ENCODE measurements around the gene FIZ1.

Gene FIZ1

DNA sequence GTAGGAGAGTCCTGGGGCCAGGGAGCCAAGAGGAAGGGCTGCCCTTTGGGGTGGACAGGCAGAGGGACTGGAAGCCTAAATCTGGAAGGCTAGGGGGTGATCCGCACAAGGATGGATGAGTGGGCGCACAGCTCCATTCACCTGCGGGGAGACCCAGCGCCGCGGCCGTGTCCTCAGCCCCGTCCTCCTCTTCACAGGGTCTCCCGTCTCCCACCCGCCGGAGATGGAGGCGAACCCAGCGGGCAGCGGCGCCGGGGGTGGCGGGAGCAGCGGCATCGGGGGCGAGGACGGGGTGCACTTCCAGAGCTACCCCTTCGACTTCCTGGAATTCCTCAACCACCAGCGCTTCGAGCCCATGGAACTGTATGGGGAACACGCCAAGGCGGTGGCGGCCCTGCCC lies 14.1 kb upstream of the FIZ1 start:
- no peak for DNase-seq

DNA sequence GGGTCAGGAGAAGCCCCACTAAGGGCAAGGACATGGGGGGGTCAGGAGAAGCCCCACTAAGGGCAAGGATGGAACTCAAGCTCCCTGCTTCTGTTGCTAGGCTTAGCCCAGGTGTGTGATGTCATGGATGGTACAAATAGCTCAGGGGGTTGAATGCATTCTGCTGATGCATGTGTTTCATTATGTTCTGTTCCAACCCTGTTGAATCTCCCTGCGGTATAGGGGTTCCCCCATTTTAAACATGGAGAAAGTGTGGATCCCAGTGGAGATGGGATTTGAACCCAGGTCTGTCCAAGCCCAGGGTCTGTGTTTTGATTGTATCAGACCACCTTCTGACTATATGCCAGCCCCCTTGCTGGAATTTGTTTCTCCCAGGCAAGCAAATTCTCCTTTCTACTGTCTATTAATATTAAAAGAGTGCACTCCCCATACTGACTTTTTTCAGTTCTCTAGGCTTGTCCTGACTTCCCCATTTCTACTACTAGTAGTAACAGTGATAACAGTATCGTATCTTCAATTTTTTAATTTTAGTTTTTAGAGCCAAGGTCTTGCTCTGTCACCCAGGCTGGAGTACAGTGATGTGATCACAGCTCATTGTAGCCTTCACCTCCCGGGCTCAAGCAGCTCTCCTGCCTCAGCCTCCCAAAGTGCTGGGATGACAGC lies 12.8 kb upstream of the FIZ1 start:
- no peak for DNase-seq

DNA sequence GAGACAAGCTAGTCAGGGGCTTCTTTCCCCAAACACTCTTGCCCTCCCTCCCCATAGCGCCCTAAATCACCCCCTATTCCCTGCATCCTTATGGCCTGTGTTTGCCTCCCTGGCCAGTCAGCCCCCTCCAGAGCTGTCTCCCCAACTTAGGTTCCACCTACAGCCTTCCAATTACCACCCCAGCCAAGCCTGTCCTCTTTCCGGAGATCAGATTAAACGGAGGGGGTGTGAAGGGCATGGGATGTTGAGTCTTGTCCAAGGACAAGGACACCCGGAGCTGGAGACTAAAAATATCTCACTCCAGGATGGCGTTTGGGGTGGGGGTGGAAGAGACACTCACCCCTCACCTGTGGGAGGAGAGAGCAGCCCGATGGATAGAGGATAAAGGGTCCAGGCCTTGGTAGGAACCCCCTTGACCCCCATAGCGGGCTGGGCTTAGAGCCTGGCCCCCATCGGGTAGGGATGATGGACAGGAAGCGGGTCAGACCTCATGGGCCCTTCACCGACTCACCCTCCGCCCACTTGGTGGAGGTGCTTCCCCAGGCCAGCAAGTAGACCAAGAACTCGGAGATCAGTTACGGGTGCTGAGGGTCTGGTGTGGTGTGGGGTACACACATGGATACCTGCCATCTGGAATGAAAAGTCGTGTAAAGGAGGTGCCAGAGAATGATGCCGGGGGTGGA lies 12.1 kb upstream of the FIZ1 start:
- DNase-seq: no peak

GRCh38 chr19:55609326-55609725 lies 10.0 kb upstream of the FIZ1 start:
- no peak for DNase-seq

- no peak for DNase-seq
These were observed 7.5 kb upstream of the FIZ1 start for GRCh38 chr19:55606817-55607216.

DNA sequence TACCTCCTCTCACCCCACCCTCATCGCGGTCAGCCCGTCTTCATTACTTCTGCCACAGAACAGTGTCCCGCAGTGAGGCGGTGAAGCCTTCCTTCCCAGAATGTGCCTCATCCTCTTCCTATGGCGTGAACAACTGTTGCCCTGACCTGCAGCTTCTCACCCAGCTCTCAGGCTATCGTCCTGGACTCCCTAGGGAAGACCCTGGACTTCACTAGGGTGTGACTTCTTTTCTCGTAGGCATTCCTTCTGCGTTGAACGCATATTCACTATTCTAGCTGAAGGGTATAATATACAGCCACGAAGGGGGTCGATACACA lies 7.1 kb upstream of the FIZ1 start:
- no peak for DNase-seq

DNA sequence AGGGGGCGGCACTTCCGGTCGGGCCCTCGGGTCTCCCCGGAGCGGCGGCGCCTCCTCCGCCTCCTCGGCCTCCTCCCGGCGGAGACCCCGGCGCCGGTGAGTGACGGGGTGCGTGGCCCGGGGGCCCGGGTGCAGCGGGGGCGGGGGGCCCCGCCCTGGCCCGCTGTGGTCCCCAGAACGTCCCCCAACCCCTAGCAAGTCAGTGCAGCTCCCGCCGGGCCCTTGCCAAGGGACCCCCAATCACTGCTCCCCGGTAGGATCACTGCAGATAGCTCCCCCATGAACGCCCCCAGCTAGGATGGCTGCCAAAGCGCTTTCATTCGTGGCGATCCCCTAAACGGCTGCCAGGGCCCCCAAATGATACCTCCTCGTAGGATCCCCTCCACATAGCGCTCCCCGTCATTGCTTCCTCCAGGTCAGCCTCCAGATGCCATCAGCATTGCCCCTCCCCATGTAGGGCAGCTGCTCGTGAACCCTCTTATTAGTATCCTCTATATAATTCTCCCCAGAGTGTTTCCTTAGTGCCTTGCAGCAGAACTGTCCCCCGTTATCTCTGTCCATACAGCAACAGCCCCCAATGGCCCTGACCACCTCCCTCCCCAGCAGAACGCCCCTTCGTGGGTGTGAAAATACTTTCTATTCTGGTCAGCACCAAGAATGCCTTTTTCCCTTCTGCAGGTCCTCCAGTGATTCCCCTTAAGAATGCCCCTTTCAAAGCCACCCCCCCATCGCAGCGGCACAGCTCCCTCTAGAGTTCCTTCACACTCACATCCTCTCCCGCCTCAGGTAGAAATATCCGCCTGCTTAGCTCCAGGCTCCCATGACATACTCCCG lies 6.5 kb upstream of the FIZ1 start, which contains the start of gene ZNF865:
Gene ZNF865, plus strand, starts transcription at position 11 of the 834 bp plus-strand sequence. CDS start 7,972 bp downstream, outside the sequence.
- peak; percentile 82 for DNase-seq

DNA sequence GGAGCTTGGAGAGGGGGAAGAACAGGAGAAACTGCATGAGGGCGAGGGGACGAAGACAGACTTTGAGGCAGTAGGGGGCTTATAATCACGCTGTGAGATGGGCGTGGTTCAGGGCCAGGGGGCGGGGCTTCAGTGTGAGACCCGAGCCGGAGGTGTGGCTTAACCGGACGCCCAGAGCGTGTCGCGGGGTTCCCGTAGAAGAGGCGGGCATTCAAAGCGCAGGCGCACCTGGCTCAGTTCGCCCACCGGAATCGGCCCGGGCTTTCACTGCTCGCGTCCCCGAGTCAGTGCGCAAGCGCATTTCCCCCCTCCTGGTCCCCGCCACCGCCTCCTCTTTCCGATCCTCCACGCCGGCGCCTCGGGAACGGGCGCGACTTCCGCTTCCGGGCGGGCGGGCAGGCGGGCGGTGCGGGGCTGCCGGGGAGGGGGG lies 5.9 kb upstream of the FIZ1 start:
- DNase-seq: peak; percentile 97

- DNase-seq: no peak
These were observed 4.4 kb upstream of the FIZ1 start for GRCh38 chr19:55603581-55604292.

- DNase-seq: no peak
These were observed 3.8 kb upstream of the FIZ1 start for GRCh38 chr19:55603115-55603514.

DNA sequence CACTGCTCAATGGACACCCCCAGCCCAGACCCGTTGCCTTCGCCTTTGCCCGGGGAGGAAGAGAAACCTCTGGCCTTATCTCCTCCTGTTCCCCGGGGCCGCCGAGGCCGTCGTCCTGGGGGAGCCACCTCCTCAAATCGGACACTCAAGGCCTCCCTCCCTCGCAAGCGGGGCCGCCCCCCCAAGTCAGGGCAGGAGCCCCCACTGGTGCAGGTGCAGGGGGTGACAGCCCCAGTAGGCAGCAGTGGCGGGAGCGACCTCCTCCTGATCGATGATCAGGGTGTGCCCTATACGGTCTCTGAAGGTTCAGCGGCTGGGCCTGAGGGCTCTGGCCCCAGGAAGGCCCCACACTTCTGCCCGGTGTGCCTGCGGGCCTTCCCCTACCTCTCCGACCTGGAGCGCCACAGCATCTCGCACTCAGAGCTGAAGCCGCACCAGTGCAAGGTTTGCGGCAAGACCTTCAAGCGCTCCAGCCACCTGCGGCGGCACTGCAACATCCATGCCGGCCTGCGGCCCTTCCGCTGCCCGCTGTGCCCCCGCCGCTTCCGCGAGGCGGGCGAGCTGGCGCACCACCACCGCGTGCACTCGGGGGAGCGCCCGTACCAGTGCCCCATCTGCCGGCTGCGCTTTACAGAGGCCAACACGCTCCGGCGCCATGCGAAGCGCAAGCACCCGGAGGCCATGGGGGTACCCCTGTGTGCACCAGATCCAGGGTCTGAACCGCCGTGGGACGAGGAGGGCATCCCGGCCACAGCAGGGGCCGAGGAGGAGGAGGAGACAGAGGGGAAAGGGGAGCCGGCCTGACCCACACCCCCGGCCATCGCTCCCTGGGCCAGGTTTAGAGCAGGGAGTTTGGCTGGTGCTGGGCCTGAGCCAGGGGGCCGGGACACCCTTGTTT lies 3.0 kb upstream of the FIZ1 start:
- no peak for DNase-seq

- no peak for DNase-seq
These were observed 1.8 kb upstream of the FIZ1 start for GRCh38 chr19:55601084-55601483.

DNA sequence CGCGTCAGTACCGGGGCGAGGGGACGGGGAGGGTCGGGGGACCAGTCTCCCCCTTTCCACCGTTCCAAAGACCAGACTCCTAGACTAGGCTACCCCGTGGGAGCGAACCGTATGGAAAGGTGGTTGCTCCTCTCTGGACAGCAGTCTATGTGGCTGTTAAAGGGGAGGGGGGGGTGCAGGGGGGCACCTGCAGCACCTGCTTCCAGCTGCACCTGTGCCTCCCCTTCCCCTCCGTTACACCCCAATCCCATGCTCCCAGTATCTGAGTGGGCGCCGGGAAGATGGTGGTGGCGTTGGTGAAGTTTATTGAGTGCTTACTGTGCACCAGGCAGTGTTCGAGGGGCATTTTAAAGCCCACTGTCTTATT lies 1.3 kb upstream of the FIZ1 start:
- no peak for DNase-seq

- peak; percentile 97 for DNase-seq
These were observed 735 bp upstream of the FIZ1 start, which contains the start of gene ZNF524 for GRCh38 chr19:55599842-55600661. ZNF524 (plus strand) TSS chr19:55600288; CDS start chr19:55602113, 1,825 bp downstream.

- peak; percentile 93 for DNase-seq
These were observed 424 bp downstream of the FIZ1 start for GRCh38 chr19:55598719-55599467.

DNA sequence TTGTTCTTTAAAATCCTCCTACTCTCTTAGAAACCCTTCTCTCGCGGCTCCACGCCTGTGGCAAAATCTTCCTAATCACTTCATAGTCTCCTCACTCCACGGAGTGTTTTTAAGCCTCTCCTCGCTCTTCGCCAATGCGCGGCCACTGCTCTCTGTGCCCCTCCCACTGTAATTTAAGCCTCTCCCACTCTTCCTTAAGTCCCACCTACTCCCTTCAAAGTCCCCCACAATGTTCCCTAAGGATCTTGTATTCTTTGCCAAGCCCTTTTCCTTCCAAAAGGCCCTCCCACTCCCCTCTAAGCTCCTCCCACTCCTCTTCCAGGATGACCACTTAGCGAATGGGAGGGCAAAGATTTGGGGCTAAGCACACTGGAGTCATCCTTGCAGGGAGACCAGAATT lies 1.3 kb downstream of the FIZ1 start:
- no peak for DNase-seq

GRCh38 chr19:55597501-55597921 lies 1.8 kb downstream of the FIZ1 start:
- DNase-seq: no peak

- no peak for DNase-seq
These were observed 3.0 kb downstream of the FIZ1 start for GRCh38 chr19:55596304-55596703.

DNA sequence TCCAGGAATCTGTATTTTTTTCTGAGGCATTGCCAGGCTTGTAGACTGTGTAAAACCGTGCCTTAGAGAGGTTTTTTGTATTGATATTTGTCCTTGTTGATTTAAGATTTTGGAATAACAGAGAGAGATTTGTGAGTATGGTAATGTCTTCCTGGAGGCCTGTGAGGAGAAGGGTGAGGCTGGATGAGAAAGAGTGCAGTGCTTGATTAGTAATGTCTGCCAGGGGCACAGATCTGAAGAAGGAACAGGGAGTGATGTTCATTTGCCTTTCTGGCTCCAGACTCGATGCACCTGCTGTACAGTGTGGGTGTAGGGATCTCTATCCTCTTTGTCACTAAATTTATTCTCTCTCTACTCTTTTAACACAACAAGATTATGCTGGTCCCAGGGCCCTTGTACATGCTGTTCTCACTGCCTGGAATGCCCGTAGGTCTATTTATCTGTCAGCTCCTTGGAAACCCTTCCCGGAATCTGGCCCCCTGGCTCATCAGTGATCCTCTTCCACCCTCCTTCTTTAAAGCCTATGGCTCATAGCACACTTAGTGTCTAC lies 4.2 kb downstream of the FIZ1 start:
- no peak for DNase-seq

Data from NCI-H2171 treated with DMSO at 0.1 percent for 48 hours (cell line).